HG03565 (cell line): ENCODE data around the gene MAP2K2.

Source experiments
- ATAC-seq: cut with Tn5 transposase; IDR thresholded peaks from one replicate; pipeline ENCODE4 v1.9.1; 2021; ENCODE audit warnings: mild to moderate bottlenecking, moderate library complexity; ENCODE audit not compliant: unreplicated experiment

Gene MAP2K2

DNA sequence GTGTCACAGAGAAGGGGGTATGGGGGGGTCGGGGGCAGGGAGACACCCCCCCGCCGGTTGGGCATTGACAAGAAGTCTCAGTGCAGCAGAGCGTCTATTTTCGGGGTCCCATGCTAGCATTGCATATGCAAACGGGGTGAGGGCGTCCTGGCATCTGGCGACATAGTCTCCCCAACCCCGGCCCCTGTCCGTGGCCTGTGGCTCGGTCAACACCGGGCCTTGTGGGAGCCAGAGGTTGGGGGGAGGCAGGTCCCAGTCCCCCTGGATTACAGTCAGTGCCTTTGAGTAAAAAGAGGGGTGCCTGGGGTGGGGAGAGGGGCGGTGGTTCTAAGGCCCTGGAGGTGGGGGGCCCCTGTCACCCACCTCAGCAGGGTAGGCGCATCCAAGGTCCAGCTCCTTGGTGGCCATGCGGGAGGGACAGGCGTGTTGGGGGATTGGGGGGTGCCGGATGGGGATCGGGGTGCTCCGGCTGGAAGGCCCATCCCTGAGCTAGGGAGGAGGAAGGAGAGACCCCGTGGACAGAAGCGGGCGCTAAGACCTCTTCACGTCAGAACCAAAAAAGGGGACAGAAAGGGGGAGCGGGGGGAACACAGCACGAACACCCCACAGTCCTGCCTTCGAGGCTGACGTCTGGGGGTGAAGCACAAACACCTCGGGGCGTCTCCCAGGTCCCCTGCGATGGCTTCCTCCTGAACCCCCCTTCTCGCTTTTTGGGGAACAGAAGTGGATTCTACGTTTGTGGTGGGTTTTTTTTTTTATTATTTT, 78.1 kb downstream of the MAP2K2 start:
- no peak for ATAC-seq

GRCh38 chr19:4044990-4045465, 78.9 kb downstream of the MAP2K2 start:
- no peak for ATAC-seq

GRCh38 chr19:4043966-4044715, 79.8 kb downstream of the MAP2K2 start:
- ATAC-seq: no peak

- ATAC-seq: no peak
Measured at GRCh38 chr19:4043401-4043800, 80.5 kb downstream of the MAP2K2 start.

- ATAC-seq: no peak
Measured at GRCh38 chr19:4042731-4043082, 81.2 kb downstream of the MAP2K2 start.

DNA sequence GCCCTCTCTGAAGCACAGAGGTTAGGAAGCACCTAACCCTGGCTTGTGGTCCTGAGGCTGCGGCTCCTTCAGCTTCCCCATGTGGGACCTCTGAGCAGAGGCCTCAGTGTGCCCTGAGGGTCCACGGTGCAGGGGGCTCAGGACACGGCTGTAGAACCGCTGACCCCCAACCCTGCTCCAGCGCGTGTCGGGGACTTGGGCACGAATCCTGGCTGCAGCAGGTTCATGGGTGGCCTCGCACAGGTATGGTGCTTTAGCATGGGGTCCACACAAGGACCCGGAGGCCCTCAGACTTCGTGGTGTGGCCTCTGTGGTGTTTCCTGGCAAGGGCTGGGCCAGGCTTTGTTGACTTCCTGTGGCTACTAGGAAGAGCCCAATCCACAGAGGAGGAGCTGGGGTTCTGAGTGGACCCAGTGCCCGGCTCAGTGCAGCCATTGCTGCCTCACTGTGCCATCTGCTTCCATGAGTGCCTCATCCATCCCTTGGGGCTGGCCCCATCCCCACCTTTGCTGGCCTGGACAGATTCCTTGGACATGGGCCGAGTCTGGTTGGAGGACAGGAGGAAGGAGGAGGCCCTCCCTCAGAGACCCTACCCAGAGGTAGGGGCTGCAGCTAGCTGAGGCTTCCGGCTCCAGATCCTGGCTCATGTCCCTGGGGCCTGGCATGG, 81.7 kb downstream of the MAP2K2 start:
- no peak for ATAC-seq
